NOMO-1 treated with DMSO at 0.1 percent for 48 hours (cell line): ENCODE data around the gene INF2.

Source experiments
- DNase-seq: peaks from one replicate; lab custom pipeline; 2025; ENCODE audit not compliant: unreplicated experiment; lab: John Stamatoyannopoulos, UW

INF2 gene

GRCh38 chr14:104700747-104701217 is 11.4 kb downstream of the INF2 start:
- DNase-seq, result no peak

GRCh38 chr14:104701383-104702076 is 12.1 kb downstream of the INF2 start:
- no peak for DNase-seq

GRCh38 chr14:104702106-104702505 is 12.7 kb downstream of the INF2 start:
- DNase-seq, result no peak

GRCh38 chr14:104702673-104703072 is 13.3 kb downstream of the INF2 start:
- DNase-seq, result no peak

GRCh38 chr14:104703269-104703668 is 13.9 kb downstream of the INF2 start:
- DNase-seq, result no peak

- no peak for DNase-seq
Observed at GRCh38 chr14:104704252-104704651, 14.8 kb downstream of the INF2 start.

- no peak for DNase-seq
Observed at GRCh38 chr14:104705340-104706047, 16.1 kb downstream of the INF2 start.

- no peak for DNase-seq
Observed at GRCh38 chr14:104706733-104707607, 17.6 kb downstream of the INF2 start.

- DNase-seq, result no peak
Observed at GRCh38 chr14:104707608-104708595, 18.5 kb downstream of the INF2 start.

- DNase-seq, result peak; percentile 26
Observed at GRCh38 chr14:104708606-104709268, 19.3 kb downstream of the INF2 start.

GRCh38 chr14:104709387-104710039 is 20.1 kb downstream of the INF2 start:
- no peak for DNase-seq

GRCh38 chr14:104710071-104710735 is 20.8 kb downstream of the INF2 start:
- DNase-seq, result no peak

- DNase-seq, result no peak
Observed at GRCh38 chr14:104712881-104713734, 23.7 kb downstream of the INF2 start.

GRCh38 chr14:104714066-104714465 is 24.6 kb downstream of the INF2 start:
- no peak for DNase-seq

GRCh38 chr14:104714681-104715080 is 25.3 kb downstream of the INF2 start:
- DNase-seq, result no peak

GRCh38 chr14:104715416-104715815 is 26.0 kb downstream of the INF2 start:
- no peak for DNase-seq

GRCh38 chr14:104715871-104716270 is 26.5 kb downstream of the INF2 start:
- DNase-seq, result no peak

GRCh38 chr14:104717137-104717536 is 27.7 kb downstream of the INF2 start:
- no peak for DNase-seq
